Measurements from ENCODE around the gene WBP1L.

The WBP1L gene

DNA sequence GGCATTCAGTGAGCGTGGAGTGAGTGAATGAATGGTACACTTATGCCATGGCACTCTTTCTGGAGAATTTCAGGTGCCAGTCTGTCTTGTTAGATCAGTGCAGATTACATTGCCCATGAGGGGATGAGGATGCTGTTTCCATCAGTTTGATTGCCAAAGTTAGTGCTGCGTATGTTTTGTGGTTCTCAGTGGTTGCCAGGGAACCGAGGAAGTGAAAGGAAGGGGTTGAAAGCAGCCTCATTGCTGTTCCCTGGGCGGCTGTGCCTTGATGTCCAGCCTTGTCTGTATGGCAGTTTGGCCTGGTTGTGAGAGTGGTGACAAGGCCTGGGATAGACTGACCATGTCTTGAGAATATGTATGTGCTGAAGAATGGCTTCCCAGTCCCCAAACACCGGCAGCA is 30.2 kb downstream of the WBP1L start:
- no peak overlapping the region for H3K27ac ChIP-seq (ENCODE audit: low read depth, low read length)
- H3F3A ChIP-seq (ENCODE audit: insufficient read depth), result no peaks in the 10 kb centered on the region
- H3K79me2 ChIP-seq (ENCODE audit: insufficient read depth, low read length), result peaks cover 24% of the 10 kb centered on the region; the same call in 1 of the 2 replicates
- H4K20me1 ChIP-seq (ENCODE audit: low read depth, low read length), result no peaks in the 10 kb centered on the region
- no peak for TF ChIP-seq EZH2phosphoT487 (conservative IDR thresholded peaks at IDR 0.05; ENCODE audit: low read length)
- TF ChIP-seq, protein P1, sequence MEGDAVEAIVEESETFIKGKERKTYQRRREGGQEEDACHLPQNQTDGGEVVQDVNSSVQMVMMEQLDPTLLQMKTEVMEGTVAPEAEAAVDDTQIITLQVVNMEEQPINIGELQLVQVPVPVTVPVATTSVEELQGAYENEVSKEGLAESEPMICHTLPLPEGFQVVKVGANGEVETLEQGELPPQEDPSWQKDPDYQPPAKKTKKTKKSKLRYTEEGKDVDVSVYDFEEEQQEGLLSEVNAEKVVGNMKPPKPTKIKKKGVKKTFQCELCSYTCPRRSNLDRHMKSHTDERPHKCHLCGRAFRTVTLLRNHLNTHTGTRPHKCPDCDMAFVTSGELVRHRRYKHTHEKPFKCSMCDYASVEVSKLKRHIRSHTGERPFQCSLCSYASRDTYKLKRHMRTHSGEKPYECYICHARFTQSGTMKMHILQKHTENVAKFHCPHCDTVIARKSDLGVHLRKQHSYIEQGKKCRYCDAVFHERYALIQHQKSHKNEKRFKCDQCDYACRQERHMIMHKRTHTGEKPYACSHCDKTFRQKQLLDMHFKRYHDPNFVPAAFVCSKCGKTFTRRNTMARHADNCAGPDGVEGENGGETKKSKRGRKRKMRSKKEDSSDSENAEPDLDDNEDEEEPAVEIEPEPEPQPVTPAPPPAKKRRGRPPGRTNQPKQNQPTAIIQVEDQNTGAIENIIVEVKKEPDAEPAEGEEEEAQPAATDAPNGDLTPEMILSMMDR (IDR thresholded peaks at IDR 0.05; ENCODE audit: insufficient read depth, low read length, poor library complexity, severe bottlenecking), result no peak
- no peak overlapping the region for H3K4me2 ChIP-seq (ENCODE audit: low read depth, low read length, poor library complexity, severe bottlenecking)
- H2AFZ ChIP-seq (ENCODE audit: low read depth, low read length, severe bottlenecking), result no peak overlapping the region
- H3K9me2 ChIP-seq (replicated peaks; ENCODE audit: insufficient read depth, low read length), result no peaks in the 10 kb centered on the region
- H3K9ac ChIP-seq (ENCODE audit: low read length), result no peak overlapping the region
- H3K36me3 ChIP-seq (ENCODE audit: low read length), result no peaks in the 10 kb centered on the region
- H3K27me3 ChIP-seq (ENCODE audit: low read length), result no peaks in the 10 kb centered on the region
- H3K9me3 ChIP-seq (ENCODE audit: insufficient read depth, low read length), result no peaks in the 10 kb centered on the region
- H3K4me3 ChIP-seq (ENCODE audit: insufficient read depth, low read length, poor library complexity, severe bottlenecking), result no peak overlapping the region

DNA sequence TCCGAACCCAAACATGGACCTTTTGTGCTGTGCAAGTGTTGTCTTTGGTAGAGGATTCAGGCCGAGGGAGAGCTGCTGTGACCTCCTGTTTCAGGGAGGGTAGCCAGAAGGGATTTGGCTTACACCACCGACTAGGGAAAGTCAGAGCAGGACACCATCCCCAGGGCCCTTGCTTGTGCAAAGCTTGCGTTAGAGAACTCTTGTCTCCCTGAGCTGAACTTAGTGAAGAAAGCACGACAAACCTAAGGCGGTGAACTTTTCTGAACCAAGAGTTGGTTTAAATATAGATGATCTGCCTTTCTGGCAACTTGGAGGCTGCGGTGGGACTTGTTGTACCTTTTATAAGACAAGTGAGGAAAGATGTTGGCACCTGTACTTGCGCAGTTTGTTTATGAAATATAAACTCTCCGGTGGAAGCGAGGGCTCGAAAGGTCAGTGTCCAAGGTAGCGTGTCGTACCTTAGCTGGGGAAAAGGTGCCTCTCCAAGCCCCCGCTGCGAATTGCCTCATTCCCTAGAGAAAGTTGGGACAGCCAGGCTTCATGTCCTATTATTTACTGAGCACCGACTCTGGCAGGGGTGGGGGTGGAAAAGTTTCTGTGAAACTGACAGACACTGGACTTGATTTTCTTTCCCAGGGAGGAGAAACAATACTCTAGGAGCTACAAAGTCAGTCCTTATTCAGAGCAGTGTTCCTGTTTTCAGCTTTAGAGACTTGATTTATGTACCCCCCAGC is 31.6 kb downstream of the WBP1L start:
- Histone ChIP-seq H3K4me2 (ENCODE audit: low read depth, low read length, poor library complexity, severe bottlenecking) (no peak overlapping the region), H3K9ac (ENCODE audit: low read length) (no peak overlapping the region), H3K9me2 (replicated peaks; ENCODE audit: insufficient read depth, low read length) (no peaks in the 10 kb centered on the region), H3F3A (ENCODE audit: insufficient read depth) (no peaks in the 10 kb centered on the region), H3K4me3 (ENCODE audit: insufficient read depth, low read length, poor library complexity, severe bottlenecking) (no peak overlapping the region), H2AFZ (ENCODE audit: low read depth, low read length, severe bottlenecking) (no peak overlapping the region), H3K27ac (ENCODE audit: low read depth, low read length) (no peak overlapping the region), H3K36me3 (ENCODE audit: low read length) (no peaks in the 10 kb centered on the region), H4K20me1 (ENCODE audit: low read depth, low read length) (no peaks in the 10 kb centered on the region), H3K79me2 (ENCODE audit: insufficient read depth, low read length) (peaks cover 17% of the 10 kb centered on the region; the same call in 1 of the 2 replicates), H3K27me3 (ENCODE audit: low read length) (no peaks in the 10 kb centered on the region), H3K9me3 (ENCODE audit: insufficient read depth, low read length) (no peaks in the 10 kb centered on the region)
- TF ChIP-seq, protein P1 (IDR thresholded peaks at IDR 0.05; ENCODE audit: insufficient read depth, low read length, poor library complexity, severe bottlenecking), result no peak
- TF ChIP-seq EZH2phosphoT487 (conservative IDR thresholded peaks at IDR 0.05; ENCODE audit: low read length), result no peak

DNA sequence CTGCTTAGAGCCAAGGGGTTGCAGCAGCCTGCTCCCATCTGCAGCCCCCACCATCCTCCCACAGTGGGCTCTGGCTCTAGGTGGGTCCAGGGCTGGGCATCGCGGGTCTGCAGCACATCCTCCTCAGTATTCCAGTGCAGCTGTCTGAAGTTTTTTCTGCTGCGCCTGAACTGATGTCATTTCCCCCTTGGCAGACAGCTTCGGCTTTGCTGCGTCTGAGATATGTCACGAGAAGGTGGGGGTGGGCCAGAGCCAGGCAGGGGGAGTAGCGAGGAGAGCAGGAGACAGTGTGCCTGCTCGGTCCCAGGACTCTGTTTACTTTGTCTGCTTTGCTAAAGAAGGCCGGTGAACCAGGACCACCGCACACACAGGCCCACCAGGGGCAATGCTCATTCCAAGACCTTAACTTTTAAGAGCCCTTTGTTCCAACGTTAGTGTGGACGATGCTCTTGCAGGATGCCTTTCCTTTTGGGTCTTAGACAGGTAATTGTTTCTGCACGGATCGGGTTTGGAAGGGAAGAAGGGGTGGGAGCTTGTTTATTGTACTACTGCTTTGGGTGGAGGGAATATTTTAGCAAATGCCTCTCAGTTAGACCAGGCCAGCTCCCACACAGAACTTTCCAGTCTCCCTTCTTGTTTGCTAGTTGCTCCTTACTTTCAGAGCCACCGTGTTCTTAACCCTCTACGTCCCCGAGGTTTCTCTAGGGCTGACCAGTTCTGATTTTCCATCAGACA is 32.4 kb downstream of the WBP1L start:
- Histone ChIP-seq H2AFZ (ENCODE audit: low read depth, low read length, severe bottlenecking) (no peak overlapping the region), H3K4me3 (ENCODE audit: insufficient read depth, low read length, poor library complexity, severe bottlenecking) (no peak overlapping the region), H3K9me3 (ENCODE audit: insufficient read depth, low read length) (no peaks in the 10 kb centered on the region), H3K79me2 (ENCODE audit: insufficient read depth, low read length) (peaks cover 13% of the 10 kb centered on the region; the same call in 1 of the 2 replicates), H4K20me1 (ENCODE audit: low read depth, low read length) (no peaks in the 10 kb centered on the region), H3K4me2 (ENCODE audit: low read depth, low read length, poor library complexity, severe bottlenecking) (no peak overlapping the region), H3K9me2 (replicated peaks; ENCODE audit: insufficient read depth, low read length) (no peaks in the 10 kb centered on the region), H3K27me3 (ENCODE audit: low read length) (no peaks in the 10 kb centered on the region), H3F3A (ENCODE audit: insufficient read depth) (no peaks in the 10 kb centered on the region), H3K9ac (ENCODE audit: low read length) (no peak overlapping the region), H3K27ac (ENCODE audit: low read depth, low read length) (no peak overlapping the region), H3K36me3 (ENCODE audit: low read length) (no peaks in the 10 kb centered on the region)
- TF ChIP-seq EZH2phosphoT487 (conservative IDR thresholded peaks at IDR 0.05; ENCODE audit: low read length), result no peak
- TF ChIP-seq, protein P1 (IDR thresholded peaks at IDR 0.05; ENCODE audit: insufficient read depth, low read length, poor library complexity, severe bottlenecking), result no peak

Measured in SU-DHL-6 (cell line).